Stimulated activated CD8-positive, alpha-beta memory T cell treated with anti-CD3 and anti-CD28 coated beads, Interleukin-12 subunit alpha, Interleukin-12 subunit beta, amount 100 ng/mL, for 4 hours (primary cell): ENCODE measurements around the gene INPP4B.
"Not testable (repeated sequence)": the region's sequence is repeated elsewhere in the genome, so short reads cannot be mapped to it uniquely, and the experiment has no call there.

Experiments
- DNase-seq: peaks from one replicate; pipeline ENCODE4 v3.0.0-alpha.2; 2020; ENCODE audit warnings: low read depth

Gene INPP4B

DNA sequence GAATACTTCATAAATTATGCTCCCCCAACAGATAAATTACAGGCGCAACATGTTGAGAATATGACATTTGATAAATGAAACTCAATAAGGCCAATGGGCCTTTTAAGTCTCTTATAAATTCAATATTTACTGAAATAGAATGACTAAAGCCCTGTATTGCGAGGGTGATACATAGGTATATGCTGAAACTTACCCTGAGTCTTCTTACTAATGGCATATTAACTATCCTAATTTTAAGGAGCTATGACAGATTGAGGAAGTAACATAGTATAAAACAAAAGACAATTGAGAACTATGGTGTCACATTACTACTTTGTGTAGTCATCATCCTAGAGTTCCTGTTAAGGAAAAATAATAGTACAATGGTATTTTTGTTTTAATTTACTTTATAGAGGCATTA, 769.1 kb downstream of the INPP4B start:
- DNase-seq: no peak

DNA sequence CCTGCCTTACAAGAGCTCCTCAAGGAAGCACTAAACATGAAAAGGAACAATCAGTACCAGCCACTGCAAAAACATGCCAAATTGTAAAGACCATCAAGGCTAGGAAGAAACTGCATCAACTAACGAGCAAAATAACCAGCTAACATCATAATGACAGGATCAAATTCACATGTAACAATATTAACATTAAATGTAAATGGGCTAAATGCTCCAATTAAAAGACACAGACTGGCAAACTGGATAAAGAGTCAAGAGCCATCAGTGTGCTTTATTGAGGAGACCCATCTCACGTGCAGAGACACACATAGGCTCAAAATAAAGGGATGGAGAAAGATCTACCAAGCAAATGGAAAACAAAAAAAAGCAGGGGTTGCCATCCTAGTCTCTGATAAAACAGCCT, 777.8 kb downstream of the INPP4B start:
- not testable (repeated sequence) for DNase-seq

DNA sequence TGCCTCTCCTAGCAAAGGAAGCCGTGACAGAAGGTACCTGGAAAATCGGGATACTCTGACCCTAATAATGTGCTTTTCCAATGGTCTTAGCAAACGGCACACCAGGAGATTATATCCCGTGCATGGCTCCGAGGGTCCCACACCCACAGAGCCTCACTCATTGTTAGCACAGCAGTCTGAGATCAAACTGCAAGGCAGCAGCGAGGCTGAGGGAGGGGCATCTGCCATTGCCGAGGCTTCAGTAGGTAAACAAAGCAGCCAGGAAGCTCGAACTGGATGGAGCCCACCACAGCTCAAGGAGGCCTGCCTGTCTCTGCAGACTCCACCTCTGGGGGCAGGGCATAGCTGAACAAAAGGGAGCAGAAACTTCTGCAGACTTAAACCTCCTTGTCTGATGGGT, 779.5 kb downstream of the INPP4B start:
- DNase-seq: not testable (repeated sequence)

DNA sequence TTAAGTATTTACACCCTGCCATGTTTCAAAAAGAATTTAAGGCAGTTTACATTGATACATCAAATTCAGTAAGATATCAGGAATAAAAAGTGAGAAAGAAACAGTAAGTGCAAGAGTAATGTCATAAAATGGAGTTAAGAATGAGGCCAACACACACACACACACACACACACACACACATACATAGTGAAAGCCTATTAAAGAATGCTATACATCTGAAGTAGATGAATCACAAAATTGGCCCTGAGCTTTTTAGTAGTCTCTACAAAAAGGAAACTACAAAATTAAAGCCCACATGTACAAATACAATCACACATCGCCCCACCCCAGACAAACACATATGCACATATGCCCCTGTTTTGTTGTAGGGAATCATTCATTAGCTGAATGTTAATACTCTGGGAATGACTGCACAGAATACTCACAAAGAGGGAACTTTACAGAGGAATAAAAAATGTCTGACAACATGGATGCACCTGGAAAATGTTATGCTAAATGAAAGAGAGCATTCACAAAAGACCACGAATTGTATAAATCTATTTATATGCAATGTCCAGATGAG, 780.9 kb downstream of the INPP4B start:
- no peak for DNase-seq

DNA sequence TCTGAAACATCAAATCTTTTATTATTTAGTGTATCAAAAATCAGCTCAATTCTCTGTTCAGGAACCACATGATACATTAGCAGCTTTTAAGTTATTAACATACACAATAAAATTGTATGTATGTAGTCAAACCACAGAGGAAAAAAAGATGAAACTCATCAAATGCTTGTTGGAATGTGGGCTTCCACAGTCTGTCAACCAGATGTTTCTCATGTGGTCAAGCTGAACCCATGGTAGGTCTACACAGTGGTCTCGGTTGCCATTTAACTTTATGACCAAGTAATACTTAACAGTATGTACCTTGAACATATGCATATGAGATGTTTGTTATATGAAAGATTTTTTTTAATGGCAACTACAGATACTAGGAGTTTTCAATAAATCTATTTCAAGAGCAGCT, 781.9 kb downstream of the INPP4B start:
- DNase-seq: no peak

DNA sequence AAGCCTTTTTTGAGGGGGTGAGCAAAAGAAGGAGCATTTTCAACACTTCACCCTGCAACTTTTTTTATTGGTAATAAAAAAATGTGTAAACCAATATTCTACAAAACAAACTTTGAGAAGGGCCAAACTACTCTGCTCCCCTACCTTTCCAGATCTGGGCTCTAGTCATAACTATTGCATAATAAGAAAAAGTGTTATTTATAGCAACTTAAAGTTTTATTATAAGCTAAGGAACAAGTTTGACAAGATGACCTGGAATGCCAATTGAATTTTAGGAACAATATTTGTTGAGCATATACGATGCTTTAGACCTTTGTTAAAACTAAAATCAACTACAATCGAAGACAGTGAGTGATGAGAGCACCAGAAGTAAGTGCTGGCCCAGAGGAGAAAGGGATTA, 800.1 kb downstream of the INPP4B start:
- DNase-seq: no peak

DNA sequence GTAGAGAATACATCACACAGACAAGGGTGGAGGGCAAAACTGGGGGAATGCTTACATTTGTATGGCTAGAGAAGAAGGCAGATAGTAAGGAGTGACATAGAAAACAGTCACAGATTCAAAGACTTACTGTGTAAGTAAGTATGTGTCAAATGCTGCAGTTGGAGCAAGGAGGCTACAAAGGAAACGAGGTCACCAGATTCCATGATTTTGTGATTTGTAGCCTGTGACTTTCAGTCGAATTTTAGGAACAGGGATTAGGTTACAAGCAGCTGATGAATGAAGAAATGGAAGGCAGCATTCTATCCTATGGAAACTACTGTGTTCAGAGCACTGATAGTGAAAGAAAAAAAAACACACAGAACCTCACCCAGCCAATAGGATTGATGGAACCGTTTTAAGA, 801.8 kb downstream of the INPP4B start:
- no peak for DNase-seq

DNA sequence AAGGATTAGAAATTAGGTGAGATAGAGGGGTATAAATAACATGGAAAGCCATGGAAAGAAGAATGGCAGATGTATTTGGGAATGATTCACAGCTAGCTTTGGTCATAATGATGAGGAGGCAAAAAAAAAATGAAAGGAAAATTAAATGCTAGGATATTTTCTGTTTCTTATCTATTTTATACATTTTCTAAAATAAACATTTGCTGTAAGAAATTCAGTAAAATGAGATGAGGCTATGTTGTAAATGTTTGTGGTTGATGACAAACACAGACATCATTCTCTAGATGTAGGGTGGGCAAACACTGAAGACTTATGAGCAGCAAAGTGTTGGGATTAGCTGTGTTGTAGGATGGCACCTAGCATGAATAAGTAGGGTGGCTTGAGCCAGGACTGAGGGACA, 802.6 kb downstream of the INPP4B start:
- DNase-seq: no peak

DNA sequence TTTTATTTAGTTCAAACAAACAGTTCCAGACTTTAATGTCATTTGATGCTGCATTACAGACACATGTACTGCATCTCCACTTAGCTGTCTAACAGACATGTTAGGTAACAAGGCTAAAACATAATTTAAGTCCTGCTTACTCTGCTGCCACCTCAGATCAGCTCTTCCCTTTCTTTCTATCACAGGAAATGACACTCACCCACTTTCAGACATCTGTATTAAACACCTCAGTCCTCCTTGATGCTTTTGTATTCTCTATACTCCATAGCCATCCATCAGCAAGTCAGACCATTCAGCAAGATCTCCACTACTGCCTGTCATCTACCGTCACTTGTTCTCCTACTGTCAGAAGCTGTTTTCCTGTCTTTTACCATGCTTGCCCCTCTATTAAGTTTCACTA, 804.3 kb downstream of the INPP4B start:
- no peak for DNase-seq

DNA sequence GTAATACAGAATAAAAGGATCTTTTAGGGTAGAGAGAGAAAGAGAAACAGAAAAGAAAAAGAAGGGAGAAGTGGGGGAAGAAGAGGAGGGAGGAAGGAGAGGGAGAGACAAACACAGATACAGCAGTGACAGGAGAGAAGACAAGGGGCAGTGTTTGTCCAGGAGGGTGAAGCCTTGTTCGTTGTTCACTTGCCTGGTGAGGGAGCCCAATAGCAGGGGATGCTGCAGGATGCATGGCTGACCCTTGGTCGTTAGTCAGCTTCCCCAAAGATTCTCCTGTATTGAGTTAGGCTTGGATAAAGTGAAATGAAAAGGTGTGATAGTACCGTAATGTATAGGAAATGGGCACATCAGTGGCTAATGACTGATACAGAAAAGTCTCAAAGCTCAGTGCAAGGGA, 806.1 kb downstream of the INPP4B start:
- no peak for DNase-seq

DNA sequence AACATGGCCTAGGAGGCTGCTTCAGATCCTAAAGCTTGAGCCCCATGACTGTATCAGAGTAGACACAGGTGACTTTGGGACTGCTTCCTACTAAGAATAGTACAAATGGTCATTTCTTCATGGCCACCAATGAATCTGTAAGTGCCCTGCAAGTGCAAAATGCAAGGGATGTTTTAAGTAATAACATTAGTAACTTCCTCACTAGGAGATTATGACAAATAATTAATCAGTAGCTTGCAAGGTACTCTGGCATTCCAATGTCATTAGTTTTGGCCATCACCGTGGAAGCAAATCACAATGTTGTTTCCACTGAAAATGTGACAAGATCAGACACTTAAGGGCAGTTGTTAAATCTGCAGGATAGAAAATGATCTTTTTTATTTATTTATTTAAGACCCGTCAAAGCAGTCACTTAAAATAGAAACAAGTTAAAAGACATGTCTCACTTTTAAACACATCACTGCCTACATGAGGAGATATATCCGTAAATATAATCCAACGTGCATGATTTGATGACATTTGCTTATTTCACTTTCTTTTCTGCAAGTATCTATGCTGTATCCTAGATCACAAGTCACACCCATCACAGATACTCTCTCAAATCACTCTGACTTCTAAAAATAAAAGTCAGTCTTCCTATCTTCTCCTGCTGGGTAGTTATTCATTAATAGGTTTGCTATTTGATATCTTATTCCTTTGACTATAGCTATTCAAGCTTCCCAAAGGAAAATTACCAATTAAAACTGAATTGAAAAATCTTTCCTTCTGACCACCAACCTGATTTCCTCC, 809.1 kb downstream of the INPP4B start:
- DNase-seq: no peak

DNA sequence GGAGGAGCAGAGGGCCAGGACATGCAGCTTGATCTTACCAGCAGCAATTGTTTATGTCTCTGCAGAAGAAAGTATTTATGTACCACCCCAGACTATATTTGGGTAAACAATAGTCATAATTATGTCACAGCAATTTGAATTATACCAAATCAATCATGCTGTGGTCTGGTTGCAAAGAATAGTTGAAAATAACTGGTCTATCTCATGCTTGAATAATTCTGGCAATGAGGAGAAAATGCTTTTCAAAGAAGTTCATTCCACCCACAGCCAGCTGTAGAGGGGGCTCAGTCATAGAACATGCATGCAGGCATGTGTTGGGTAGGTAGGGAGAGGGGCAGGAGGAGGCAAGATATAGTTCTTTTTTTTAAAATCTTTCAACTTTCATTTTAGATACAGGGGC, 810.5 kb downstream of the INPP4B start:
- no peak for DNase-seq

DNA sequence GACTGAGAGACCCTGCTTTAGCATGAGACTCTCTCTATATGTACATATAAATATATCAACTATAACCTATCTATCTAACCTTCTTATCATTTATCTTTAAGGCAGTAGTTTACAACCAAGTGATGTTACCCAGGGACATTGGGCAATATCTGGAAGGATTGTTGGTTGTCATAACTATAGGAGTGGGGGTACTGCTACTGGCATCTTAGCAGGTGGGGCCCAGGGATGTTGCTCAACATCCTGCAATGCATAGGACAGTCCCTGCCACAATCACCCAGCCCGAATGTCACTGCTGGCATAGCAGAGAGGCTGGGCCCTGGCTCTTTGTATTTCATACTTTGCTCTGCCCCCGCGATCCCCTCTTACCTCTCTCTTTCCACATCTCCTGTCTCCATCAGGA, 812.0 kb downstream of the INPP4B start:
- DNase-seq: no peak

DNA sequence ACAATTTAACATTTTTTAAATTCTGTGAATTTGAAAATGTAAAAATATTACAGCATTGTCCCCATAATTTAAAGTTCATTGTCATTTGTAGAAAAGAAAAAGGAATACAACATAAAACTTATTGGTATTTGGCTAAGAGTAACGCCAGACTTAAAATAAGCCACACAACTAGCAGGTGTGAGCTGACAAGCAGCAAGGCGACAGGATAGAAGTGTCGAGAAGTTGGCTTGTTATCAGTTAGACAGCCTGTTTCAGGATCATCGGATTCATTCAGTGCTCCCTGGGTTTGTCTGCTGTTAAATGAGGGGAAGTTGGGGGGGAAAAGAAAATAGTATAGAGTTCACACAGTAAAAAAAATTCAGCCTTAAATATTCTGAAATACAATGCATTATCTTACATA, 816.1 kb downstream of the INPP4B start:
- DNase-seq: no peak

DNA sequence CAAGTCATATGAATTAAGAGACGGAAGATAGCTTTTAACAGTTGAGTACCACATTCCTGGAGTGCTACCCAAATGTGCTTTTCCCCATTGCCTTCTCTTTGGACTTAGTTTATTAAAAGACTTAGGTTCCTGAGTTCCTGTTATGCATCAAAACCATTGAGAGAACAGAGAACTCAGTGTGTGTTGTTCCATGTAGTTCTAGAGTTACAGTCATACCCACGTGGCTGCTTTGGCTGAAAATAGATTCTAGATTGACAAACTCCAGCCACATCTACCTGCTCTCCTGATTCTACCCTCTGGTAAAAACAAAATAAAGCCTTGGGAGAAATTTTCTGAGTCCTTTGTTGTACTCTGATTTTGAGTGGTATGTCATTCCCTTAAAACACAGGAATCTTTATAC, 824.3 kb downstream of the INPP4B start:
- DNase-seq: no peak

DNA sequence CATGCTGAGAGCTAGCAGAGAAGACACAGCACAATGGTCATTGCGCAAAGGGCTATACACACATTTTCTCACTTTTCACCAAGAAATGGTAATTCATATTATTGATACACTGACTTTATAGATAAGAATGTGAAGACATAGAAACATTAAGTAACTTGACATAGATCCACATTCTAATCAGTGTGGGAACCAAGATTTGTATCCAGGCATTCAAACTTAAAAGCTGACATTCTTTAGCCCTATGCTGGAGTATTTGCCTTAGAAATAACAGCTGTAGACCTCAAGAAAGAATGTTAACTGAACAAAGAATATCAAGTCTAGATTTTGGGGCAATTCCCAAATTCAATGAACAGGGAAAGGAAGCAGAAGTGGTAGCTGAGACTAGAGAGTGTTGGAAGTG, 824.9 kb downstream of the INPP4B start:
- DNase-seq: no peak

DNA sequence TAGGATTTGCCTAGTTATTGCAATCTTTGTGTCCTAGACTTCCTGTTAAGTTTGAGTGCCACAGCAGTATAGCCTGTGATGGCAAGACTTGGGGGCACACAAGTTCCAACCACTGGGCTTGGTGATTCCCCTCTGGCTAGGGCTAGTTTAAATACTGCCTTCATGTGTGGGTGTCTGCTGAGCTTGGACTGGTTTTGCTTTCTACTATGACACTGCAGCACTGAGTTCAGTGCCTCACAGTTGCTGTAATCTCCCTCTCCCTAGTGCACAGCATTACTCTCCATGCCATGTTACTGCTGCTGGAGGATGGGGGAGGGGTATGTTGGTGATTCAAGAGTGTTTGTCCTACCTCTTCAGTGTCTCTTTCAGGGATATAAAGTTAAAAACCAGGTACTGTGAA, 830.1 kb downstream of the INPP4B start:
- no peak for DNase-seq

DNA sequence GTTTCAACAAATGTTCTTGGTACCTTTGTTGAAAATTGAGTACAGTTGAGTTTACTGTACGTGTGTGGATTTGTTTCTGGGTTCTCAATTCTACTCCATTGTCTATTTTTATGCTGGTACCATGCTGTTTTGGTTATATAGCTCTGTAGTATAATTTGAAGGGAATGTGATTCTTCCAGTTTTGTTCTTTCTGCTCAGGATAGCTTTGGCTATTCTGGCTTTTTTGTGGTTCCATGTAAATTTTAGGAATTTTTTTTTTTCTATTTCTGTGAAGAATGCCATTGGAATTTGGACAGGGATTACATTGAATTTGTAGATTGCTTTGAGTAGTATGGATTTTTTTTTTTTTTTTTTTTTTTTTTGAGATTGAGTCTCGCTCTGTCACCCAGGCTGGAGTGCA, 836.4 kb downstream of the INPP4B start:
- DNase-seq: no peak

DNA sequence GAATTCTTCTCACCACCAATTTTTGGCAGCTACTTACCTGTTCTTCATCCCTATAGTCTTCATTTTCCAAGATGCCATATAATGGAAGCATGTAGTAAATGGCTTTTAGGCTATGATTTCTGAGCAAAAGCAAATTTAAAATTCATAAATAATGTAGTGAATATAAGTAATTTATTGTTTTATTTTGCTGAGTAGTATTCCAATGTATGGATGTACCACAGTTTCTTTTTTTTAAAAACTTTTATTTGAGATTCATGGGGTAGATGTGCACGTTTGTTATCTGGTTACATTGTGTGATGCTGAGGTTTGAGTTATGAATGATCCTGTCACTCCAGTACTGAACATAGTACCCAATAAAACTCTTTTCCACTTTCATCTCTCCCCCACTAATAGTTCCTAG, 840.6 kb downstream of the INPP4B start:
- no peak for DNase-seq

DNA sequence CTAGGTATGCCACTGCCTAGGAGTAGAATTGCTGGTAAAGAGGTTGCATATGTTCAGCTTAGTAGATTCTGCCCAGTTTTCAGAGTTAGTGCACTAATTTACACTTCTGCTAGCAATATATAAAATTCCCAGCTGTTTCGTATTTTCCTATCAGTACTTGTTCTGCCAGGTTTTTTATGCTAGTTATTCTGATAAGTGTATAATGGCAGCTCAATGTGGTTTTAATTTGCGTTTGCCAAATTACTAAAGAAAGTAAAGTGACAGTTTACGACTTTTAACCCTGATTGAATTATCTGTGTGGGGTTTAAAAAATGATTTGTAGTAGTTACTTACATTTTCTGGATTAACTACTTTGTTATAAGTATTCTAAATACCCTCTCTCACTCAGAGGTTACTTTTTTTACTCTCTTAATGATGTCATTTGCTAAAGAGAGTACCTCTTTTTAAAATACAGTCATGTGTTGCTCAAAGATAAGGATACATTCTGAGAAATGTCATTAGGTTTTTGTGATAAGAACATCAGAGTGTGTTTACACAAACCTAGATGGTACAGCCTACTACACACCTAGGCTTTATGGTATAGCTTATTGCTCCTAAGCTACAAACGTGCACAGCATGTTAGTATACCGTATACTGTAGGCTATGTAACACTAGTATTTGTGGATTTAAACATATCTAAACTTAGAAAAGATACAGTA, 846.5 kb downstream of the INPP4B start:
- DNase-seq: no peak

DNA sequence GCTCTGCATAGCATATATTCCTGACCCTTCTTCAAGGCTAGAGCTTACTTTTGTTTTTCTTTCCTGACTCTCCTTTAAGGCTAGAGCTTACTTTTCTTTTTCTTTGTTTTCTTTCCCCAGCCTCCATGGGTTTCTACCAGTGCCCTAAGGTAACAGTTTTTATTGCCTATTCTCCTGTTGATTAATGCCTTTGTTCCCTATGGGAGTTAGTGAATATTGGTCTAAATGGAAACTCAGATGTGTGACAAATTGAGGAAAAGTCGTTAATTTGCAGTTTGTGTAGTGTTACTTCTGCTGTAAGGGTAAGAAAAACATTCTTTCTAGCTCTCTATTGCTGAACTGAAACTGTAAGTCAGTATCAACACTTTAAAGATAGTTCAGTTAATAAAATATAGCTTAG, 851.0 kb downstream of the INPP4B start:
- no peak for DNase-seq

DNA sequence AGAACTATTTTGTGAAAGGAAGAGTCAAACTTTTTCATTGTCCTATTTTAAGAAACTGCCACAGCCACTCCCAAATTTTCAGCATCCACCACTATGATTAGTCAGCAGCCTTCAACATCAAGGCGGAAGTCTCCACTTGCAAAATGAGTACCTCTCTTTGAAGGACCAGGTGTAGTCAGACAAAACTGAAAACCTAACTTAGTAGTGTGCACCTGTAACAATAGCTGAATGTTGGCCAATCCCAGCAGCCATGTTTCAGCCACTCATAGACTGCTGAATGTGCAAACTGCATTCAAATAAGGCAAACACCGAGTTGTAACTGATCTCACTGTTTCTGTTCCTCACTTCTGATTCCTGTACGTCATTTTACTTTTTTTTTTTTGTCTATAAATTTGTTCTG, 868.7 kb downstream of the INPP4B start:
- DNase-seq: no peak
